ENCODE data around the gene CISD1. TPM values are rescaled to one million over a fixed set of nuclear protein-coding genes. Genes with fewer than 3 reads are reported as not detected.

Gene CISD1
- total RNA-seq, 1 donor from 2014 or later: 23.7 TPM

DNA sequence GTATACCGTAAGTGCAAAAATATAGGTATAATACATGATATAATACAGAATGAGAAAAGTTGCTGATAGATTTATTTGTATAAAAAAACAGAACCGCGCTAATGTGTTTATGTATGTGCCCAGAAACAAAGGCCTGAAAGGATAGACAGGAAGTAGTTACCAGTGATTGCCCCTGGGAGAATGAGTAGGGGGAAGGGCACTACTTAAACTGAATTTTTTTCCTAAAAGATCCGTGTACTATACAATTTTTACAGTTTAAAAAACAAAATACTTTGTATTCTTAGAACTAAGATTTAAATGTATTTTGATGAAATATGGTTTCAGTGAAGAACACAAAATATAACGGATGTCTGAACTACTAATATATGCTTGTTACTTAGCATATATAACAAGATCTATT, 4.2 kb upstream of the CISD1 start:
- intact Hi-C loops (cut with DNase I): no loop called here
- Histone ChIP-seq H3K27me3 (no peaks in the 10 kb centered on the region), H3K27ac (no peak overlapping the region), H3K4me1 (peaks cover 21% of the 10 kb centered on the region), H3K9me3 (no peaks in the 10 kb centered on the region), H3K36me3 (no peaks in the 10 kb centered on the region), H3K4me3 (no peak overlapping the region)
- no peak for ATAC-seq
- TF ChIP-seq, protein P1, sequence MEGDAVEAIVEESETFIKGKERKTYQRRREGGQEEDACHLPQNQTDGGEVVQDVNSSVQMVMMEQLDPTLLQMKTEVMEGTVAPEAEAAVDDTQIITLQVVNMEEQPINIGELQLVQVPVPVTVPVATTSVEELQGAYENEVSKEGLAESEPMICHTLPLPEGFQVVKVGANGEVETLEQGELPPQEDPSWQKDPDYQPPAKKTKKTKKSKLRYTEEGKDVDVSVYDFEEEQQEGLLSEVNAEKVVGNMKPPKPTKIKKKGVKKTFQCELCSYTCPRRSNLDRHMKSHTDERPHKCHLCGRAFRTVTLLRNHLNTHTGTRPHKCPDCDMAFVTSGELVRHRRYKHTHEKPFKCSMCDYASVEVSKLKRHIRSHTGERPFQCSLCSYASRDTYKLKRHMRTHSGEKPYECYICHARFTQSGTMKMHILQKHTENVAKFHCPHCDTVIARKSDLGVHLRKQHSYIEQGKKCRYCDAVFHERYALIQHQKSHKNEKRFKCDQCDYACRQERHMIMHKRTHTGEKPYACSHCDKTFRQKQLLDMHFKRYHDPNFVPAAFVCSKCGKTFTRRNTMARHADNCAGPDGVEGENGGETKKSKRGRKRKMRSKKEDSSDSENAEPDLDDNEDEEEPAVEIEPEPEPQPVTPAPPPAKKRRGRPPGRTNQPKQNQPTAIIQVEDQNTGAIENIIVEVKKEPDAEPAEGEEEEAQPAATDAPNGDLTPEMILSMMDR (IDR thresholded peaks at IDR 0.05): no peak
- DNase-seq: no peak

- ATAC-seq (no peak), DNase-seq (no peak)
- H3K4me3 ChIP-seq: no peak overlapping the region
- H3K4me1 ChIP-seq: peaks cover 25% of the 10 kb centered on the region
- intact Hi-C loops (cut with DNase I): no loop called here
- H3K36me3 ChIP-seq: no peaks in the 10 kb centered on the region
- H3K27me3 ChIP-seq: no peaks in the 10 kb centered on the region
- TF ChIP-seq, protein P1 (IDR thresholded peaks at IDR 0.05): no peak
- no peak overlapping the region for H3K27ac ChIP-seq
- H3K9me3 ChIP-seq: no peaks in the 10 kb centered on the region
Observed at GRCh38 chr10:58265249-58265648, 3.7 kb upstream of the CISD1 start.

GRCh38 chr10:58266003-58266825, 2.7 kb upstream of the CISD1 start:
- Histone ChIP-seq H3K4me1 (peaks cover 29% of the 10 kb centered on the region), H3K36me3 (no peaks in the 10 kb centered on the region), H3K27me3 (no peaks in the 10 kb centered on the region), H3K4me3 (peak overlapping the region; percentile 85), H3K27ac (peak overlapping the region; percentile 96), H3K9me3 (no peaks in the 10 kb centered on the region)
- no peak for DNase-seq
- ATAC-seq: no peak
- TF ChIP-seq, protein P1 (IDR thresholded peaks at IDR 0.05): no peak
- intact Hi-C loops (cut with DNase I): no loop called here

DNA sequence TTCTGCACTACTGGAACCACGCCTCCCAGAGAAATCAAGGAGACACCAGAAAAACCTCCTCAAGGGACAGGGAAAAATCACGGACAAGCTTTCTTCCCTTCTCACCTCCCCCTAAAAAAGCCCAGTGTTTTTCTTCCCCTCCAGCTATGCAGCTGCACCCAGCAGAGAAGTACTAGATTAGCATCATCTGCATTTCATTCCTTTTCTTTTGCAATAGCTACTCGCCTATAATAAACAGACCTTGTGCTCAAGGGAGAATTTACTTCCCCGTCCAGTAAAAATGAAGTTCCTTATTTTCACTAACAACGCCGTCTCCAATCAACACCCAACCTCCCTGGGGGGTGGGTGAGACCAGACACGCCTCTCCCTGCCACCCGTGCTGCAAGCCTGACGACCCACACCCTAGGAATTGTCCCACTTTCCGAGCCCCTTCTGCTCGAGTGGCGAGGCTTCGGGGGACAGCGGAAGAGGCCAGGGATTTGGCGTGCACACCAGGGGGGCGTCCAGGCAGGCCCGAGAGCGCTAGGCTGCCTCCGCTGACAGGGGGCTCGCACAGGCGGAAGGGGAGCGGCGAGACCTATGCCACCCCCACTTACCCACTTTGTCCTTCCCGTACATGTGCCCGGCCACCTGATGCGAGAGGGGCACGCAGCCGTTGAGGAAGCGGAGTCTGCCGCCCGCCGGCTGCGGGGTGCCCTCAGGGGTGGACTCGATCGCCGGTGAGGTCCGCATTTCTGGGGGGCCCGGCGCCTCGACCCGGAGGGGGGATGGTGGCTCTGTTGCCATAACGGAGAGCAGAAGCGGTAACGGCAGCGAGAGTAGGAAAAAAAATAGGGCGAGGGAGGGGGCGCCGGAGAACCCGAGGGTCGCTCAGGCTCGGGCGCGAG, 1.9 kb upstream of the CISD1 start:
- H3K4me3 ChIP-seq: peak overlapping the region; percentile 85
- H3K9me3 ChIP-seq: no peaks in the 10 kb centered on the region
- peaks cover 29% of the 10 kb centered on the region for H3K4me1 ChIP-seq
- intact Hi-C loops (cut with DNase I): no loop called here
- H3K27me3 ChIP-seq: no peaks in the 10 kb centered on the region
- peak overlapping the region; percentile 96 for H3K27ac ChIP-seq
- TF ChIP-seq, protein P1 (IDR thresholded peaks at IDR 0.05): no peak
- peak; percentile 40 for ATAC-seq
- peak; percentile 81 for DNase-seq
- H3K36me3 ChIP-seq: no peaks in the 10 kb centered on the region

- Histone ChIP-seq H3K36me3 (no peaks in the 10 kb centered on the region), H3K27ac (peak within 1 kb of the TSS; percentile 96), H3K4me3 (peak within 1 kb of the TSS; percentile 85), H3K4me1 (peaks cover 29% of the 10 kb centered on the region), H3K27me3 (no peaks in the 10 kb centered on the region), H3K9me3 (no peaks in the 10 kb centered on the region)
- DNase-seq: peak; percentile 99
- TF ChIP-seq, protein P1 (IDR thresholded peaks at IDR 0.05): no peak
- intact Hi-C loops (cut with DNase I): no loop called here
- ATAC-seq: peak; percentile 91
Observed at GRCh38 chr10:58267713-58268453, 1.1 kb upstream of the CISD1 start, which contains the start of gene IPMK. TSS of gene IPMK (minus strand) at chr10:58267894. CDS start at chr10:58267611, 283 bp downstream.

All from upper lobe of right lung (tissue), 1 donor.